ENCODE measurements around the gene FAM118B.
A peak's percentile ranks its signal among the peaks of the same experiment; 100 is the strongest.

FAM118B gene

GRCh38 chr11:126211236-126212088 lies at the start of gene FAM118B, which contains the start of gene RPUSD4:
TSS of gene FAM118B (plus strand) at chr11:126211782. CDS start at chr11:126235002, 23,220 bp downstream.
TSS of gene RPUSD4 (minus strand) at chr11:126211650. CDS start at chr11:126211638, 12 bp downstream.
- peak; percentile 98 for DNase-seq (ENCODE audit: low read depth)

DNA sequence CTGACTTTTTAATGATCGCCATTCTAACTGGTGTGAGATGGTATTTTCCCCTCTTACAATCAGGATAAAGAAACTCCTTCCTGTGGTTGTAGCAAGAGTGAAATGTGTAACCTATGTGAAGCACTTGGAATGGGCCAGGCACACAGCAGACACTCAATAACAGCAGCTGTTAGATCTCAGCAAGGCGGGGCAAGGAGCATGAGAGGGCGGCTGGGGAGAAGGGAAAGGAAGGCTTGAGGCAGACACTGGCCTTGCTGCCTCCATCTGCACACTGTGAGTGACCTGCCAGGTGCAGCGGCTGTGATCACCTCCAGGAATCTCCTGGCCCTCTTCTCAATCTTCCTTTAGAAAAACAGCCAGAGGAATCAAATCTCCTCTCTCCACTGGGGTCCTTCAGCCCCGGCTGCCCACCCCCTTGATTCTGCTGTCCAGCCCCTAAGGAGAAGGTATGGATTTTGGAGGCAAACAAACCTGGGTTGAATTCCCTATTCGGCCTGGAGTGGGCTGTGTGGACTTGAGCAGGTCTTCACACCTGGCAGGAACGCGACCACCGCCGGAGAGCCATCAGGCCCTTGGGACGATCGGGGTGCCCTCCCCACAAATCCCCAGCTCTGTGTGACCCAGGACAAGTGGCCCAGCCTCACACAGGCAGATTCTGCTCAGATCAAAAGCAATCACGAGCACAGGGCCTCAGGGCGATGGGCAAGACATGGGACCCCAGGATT lies 49.1 kb upstream of the FAM118B start:
- no peak for DNase-seq (ENCODE audit: low read depth)

DNA sequence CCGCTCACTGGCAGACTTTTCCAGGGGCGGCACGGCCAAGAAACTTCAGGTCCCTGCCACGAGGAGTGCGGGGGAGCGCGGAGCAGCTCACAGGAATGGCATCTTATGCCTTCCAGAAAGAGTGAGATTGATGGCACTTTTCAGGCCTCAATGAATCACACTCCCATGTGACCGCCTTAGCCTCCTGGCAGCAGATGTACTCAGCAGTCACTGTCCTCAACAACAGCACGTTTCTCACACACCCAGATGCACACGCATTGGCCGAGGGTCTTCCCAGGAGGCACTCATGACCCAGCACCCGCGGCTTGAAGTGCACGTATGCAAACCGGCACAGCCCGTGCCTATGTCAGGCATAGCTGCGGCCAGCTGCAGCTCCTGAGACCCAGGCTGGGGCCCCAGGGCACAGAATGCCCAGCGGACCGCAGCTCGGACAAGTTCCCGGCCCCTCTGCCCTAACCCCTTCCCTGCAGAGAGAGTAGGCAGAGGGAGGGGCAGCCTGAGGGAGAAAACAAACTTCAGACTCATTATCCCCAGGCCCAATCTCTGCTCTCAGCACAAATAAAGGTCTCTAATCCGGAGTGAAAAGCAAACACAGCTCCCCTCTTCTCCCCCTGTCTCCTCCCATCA lies 48.4 kb upstream of the FAM118B start:
- no peak for DNase-seq (ENCODE audit: low read depth)

DNA sequence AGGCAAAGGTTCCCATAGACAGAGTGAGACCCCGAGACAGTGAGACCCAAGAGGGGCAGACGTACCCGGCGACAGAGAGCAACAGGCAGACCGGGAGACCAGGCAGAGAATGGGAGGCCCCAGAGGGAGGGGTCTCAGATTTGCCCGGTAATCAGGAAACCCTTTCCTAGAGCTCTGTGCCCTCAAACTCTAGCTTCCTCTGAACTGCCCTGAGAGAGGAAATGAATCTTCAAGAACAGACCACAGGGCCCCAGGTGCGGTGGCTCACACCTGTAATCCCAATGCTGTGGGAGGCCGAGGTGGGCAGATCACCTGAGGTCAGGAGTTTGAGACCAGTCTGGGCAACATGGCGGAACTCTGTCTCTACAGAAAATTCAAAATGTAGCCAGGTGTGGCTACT lies 47.8 kb upstream of the FAM118B start:
- no peak for DNase-seq (ENCODE audit: low read depth)

- no peak for DNase-seq (ENCODE audit: low read depth)
Measured at GRCh38 chr11:126164781-126165180, 46.8 kb upstream of the FAM118B start.

- no peak for DNase-seq (ENCODE audit: low read depth)
Measured at GRCh38 chr11:126165311-126165720, 46.3 kb upstream of the FAM118B start.

GRCh38 chr11:126165757-126166156 lies 45.8 kb upstream of the FAM118B start:
- no peak for DNase-seq (ENCODE audit: low read depth)

DNA sequence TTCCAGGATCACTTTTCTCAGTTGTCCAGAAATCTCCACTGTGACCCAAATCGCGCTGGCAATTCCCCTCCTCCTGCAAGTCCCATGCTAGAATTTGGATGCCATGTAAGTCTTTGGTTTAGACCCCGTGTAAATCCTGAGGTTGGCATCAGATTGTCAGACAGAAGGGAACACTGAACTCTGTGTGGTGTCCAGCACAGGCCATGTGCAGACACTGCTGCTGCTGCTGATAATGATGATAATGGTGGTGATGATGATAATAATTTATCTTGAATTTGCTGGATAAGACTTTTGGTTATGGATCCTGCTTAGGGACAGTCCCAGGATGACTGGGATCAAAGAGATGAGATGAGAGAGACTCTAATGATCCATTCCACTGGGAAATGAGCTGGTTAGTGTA lies 45.2 kb upstream of the FAM118B start:
- no peak for DNase-seq (ENCODE audit: low read depth)

DNA sequence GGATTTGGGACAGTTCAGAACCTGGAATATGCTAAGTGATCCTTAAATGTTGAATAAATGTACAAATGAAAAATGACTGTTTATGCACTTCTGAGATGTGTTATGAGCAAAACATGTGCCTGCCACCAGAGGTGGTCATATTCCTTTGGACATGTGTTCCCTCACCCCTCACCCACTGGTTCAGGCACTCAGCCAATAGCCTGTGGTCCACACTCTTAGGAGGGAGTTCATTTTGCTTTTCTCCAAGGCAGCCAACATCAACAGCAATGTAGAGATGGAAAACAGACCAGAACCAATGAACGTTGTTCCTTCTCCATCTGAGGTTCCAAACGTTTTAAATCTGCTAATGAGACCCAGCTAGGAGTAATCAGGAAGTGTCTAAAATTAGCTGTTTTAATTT lies 44.1 kb upstream of the FAM118B start:
- no peak for DNase-seq (ENCODE audit: low read depth)

GRCh38 chr11:126169291-126169690 lies 42.3 kb upstream of the FAM118B start:
- DNase-seq (ENCODE audit: low read depth) = no peak

DNA sequence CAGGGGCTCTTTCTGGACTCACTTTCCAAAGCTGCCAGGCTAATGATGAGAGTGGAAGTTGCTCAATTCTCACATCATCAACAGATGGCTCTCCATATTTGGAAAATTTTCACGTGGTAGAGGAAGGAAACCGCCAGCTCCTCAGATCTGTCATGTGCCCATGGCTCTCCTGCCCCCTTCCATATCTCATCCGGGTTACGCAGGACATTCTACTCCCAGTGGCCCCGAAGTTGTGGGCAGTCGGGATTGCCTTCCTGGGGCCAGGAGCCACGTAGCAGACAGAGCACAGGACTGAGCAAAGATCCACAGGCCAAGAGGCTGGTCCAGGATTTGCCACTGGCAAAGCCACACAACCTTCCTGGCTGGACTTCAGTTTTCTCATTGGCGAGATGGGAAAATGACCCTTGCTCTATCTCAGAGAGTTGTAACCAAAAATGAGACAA lies 39.0 kb upstream of the FAM118B start:
- DNase-seq (ENCODE audit: low read depth) = no peak

DNA sequence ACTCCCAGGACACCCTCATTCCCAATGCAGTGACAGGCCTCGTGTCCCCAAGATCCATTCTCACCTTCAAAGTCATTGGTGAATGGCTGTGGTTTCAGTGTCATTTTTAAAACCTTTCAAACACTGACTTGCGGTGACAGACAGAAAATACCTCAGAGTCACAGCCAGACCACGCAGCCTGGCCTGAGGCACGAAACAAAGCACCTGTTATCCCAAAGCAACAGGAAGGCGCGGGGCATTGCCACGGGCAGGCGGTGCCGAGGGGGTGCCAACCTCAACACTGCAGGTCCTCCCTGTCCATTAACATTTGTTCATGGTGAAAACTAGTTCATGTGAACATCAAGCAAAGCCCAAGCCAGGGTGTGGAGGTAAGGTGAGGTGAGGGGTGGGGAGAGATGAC lies 38.3 kb upstream of the FAM118B start:
- no peak for DNase-seq (ENCODE audit: low read depth)

- no peak for DNase-seq (ENCODE audit: low read depth)
Measured at GRCh38 chr11:126174816-126175215, 36.8 kb upstream of the FAM118B start.

GRCh38 chr11:126175393-126175792 lies 36.2 kb upstream of the FAM118B start:
- no peak for DNase-seq (ENCODE audit: low read depth)

DNA sequence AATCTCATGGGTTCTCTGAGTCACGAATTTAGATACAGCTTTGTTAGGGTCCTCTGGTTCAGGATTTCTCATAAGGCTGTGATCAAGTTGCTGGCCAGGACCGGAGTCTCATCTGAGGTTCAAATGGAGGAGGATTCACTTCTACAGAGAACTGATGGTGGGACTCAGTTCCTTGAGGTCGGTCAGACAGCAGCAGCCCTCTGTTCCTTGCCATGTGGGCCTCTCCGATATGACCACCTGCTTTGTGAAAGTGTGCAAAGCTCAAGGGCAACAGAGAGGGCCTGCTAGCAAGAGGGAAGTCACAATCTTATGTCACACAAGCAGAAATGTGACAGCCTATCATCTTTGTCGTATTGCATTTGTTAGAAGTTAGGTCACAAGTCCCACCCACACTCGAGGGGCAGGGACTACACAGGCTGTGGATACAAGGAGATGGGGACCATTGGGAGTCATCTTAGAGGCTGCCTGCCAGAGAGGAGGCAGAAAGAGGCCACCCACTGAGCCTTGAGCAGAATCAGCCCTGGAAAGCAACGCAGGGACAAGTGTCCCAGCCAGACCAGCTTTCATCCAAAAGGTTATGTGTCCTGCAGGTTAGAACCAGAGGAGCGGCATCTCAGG lies 34.6 kb upstream of the FAM118B start:
- DNase-seq (ENCODE audit: low read depth) = no peak

DNA sequence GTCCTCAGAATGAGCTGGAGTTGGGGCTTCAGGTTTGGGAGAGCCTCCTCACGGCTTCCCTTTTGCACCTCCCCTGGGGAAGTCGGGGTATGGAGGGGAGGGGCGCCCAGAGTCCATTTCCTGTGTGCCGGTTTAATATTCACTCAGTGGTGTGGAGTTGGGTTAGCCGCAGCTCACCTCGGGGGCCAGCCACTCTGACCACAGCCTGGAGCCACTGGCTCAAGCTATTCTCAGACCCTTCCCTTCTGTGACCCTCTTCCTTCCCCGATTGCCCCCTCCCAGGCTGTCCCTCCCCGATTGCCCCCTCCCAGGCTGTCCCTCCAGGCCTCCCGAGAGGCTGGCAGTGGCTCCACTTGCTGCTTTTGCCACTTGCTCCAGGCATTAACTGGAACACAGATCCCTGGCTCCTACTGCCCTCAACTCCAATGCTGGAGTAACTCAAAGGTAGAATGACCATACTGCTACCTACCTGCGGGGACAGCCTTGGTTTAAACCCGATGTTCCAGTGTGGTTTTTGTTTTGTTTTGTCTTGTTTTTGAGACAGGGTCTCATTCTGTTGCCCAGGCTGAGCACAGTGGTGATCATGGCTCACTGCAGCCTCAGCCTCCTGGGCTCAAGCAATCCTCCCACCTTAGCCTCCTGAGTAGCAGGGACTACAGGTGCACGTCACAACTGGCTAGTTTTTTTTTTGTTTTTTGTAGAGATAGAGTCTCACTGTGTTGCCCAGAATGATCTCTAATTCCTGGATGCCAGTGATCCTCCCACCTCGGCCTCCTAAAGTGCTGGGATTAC lies 29.4 kb upstream of the FAM118B start:
- DNase-seq (ENCODE audit: low read depth) = no peak

DNA sequence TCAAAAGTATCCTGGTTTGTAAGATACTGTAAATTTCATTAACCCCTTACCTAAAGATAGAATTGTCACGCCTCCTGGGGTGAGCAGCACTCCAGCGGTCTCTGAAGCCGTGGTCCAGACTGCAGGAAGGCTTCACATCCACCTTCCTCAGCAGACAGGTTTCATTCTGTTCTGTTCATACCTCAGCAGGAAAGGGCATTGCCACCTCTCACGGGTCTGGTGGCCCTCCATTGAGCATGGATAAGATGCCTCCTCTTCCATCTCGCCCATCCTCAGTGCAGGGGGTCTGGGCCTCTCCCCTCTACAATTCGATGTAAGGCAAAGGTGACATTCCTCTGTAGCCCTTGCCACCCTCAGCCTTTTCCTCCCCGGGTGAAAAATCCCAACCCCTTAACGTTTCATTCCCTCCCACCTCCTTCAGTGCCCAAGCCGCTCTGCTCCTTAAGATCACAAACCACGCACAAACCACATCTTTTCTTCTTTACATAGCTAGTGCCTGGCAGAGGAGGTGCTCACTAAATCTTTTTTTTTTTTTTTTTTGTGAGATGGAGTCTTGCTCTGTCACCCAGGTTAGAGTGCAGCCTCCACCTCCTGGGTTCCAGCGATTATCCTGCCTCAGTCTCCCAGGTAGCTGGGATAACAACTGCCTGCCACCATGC lies 28.7 kb upstream of the FAM118B start:
- DNase-seq (ENCODE audit: low read depth) = no peak

DNA sequence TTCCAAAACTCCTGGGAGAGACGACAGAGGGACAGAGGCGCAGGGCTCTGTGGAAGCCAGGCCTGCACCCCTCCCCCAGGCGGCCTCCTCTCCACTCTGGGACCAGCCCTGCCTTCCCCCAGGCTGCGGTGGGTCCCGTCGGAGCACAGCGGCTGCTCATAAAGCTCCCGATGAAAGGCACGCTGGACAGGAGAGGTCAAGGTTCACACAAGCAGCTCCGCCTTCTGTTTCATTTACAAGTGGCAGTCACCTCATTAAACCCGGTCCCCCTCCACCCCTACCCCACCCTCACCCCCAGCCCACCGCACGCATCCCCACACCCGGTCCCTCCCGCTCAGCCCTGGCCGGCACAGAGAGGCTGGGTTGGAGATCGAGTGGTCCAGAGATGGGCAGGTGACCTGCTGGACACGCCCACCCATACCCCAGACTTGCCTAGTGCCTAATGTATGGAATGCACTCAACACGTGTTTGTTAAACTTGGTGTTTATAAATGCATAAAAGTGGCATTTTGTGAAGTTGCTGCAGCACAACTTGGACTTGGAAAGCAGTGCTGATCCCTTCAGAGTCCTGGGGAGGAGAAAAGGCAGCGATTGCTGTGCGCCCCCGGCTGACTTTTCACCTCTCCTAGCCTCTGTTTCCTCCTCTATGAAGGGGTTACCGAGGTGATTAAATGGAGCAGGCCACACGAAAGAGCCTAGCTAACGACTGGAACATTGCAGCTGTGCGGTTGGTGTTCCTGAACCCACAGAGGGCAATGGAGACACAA lies 26.1 kb upstream of the FAM118B start:
- DNase-seq (ENCODE audit: low read depth) = no peak

DNA sequence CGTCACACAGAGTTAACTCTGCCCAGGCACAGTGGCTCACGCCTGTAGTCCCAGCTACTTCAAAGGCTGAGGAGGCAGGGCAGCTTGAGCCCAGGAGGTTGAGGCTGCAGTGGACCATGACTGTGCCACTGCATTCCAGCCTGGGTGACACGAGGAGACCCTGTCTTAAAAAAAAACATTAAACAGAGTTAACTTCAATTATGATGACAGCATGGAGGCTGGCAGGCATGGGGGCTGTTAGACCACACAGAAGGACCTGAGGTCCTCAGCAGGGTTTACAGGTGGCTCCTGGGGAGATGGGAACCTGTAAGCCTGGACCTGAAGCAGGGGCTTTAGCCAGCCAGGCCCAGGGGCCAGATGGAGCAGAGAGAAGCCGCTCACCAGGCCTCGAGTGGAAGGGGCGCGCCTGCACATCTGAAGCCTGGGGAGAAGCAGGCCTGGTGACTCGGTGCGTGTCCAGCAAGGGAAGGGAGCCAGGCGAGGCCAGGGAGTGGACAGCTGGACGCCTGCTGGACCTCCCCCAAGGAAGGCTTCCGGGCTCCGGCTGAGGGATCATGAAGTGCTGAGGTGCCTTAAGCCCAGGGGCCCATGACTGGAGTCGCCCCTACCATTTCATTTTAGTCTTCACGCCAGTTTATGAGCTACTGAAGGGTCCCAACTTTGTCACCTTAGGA lies 25.4 kb upstream of the FAM118B start:
- DNase-seq (ENCODE audit: low read depth) = no peak
